GM21717 (cell line): ENCODE results near the gene BRIX1.
A peak's percentile ranks its signal among the peaks of the same experiment; 100 is the strongest.

ENCODE experiments used
- ATAC-seq: cut with Tn5 transposase; IDR thresholded peaks from one replicate; pipeline ENCODE4 v1.9.1; 2021; ENCODE audit warnings: mild to moderate bottlenecking, moderate library complexity; ENCODE audit not compliant: unreplicated experiment

BRIX1 gene, protein sequence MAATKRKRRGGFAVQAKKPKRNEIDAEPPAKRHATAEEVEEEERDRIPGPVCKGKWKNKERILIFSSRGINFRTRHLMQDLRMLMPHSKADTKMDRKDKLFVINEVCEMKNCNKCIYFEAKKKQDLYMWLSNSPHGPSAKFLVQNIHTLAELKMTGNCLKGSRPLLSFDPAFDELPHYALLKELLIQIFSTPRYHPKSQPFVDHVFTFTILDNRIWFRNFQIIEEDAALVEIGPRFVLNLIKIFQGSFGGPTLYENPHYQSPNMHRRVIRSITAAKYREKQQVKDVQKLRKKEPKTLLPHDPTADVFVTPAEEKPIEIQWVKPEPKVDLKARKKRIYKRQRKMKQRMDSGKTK

DNA sequence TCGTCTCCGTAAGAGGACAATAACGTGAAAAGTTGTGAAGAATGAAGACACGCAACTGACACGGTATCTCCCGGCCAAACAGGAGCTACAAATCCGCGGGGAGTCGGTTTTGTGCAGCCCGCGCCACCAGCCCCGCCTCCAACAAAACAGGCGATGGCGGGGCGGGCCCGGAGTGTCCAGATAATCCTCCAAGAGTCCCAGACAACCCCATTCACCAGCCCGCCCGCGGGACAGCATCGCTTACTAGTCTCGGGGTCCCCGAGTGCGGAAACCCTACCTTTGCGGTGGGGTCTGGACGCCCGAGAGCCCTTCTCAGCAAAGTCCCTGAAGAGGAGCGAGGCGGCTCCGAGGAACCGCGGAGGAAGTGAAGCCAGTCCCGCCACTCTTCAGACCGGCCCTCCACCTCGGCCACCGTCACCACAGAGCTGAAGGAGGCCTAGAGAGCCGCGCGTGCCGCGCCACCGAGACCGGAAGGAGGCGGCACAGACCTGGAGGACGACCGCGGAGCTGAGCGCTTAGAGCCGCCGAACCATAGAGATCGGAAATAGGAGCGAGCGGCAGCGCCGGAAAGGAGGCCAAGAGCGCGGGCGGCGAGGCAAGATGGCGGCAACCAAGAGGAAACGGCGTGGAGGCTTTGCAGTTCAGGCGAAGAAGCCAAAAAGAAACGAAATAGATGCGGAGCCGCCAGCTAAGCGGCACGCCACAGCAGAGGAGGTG, at the start of gene BRIX1, which contains the start of gene RAD1:
Gene BRIX1 (plus strand): TSS at position 573 of the 717 bp plus-strand sequence. CDS start 28 bp downstream, at position 601.
Gene RAD1 (minus strand): TSS at position 366 of the 717 bp plus-strand sequence. CDS start 612 bp downstream, outside the sequence.
- peak; percentile 99 for ATAC-seq

DNA sequence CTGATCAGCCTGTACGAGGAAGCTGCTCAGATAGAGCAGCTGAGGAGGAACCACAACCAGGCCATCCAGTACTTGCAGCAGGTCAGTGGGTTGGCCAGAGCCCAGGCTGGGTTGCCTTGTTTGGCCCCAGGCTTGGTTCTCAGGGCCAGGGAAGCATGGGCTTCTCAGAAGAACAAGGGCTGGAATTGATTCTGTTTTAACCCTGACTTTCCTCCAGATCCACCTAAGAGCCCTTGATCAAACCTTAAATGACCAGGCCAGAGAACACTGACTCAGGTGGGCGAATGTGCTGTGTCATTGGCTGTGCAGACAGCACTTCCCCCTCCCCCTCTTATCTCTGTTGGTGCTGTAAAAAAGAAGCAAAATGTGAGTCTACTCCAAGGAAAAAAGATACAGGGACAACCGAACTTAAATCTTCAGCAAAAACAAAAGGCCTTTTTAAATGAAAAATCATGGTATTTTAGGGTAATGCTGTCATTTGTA, 48.5 kb upstream of the BRIX1 start:
- no peak for ATAC-seq

DNA sequence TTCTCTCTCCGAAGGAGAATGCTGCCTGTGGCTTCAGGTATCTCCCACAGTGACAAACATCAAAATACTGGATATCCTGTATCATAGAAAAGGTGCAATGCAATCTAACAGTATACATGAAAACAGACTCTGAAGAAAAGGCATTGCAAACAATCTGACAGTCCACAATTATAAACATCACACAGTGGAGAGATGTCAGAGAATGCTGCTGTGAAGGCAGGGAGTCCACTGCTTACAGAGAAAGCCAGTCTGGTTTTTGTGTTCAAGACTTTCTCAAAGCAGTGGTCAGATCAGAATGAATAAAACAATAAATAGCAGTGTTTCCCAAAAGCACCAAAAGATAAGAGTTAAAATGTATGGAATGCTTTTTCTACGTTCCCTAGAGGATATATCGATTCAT, 47.9 kb upstream of the BRIX1 start:
- ATAC-seq, result no peak

DNA sequence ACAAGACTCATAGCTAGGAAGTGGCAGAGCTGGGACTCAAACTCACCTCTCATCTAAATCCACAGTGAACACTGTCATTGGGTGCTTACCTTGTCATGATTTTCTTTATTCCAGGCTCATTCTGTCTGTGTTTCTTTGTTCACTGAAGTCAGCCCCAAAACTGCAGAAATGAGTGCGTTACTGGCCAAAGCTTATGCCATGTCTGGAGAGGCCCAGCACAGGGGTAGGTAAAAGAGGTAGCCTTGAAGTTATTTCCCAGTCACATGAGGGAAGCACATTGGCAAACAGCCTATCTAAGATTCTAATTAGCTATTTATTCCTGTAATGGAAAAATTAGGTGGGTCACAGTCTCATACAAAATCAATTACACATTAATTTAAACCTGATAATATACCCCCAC, 46.7 kb upstream of the BRIX1 start:
- no peak for ATAC-seq

DNA sequence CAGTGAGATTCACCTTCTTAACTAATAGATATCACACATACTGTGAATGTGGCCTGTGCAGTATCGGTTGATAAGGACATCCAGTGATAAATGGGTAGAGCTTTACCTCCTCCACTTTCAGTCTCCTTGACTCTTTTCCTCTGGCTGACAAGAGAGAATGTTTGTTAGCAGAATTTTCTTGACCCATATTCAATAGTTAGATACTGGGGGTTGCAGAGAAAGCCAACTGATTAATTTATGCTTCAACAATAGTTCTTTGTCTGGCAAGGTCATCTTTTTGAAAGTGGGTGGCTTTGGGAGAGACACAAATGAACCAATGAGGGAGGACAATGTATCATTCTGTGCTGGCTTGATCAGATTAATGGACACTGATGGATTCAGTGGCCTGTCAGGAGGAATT, 46.3 kb upstream of the BRIX1 start:
- ATAC-seq, result no peak

DNA sequence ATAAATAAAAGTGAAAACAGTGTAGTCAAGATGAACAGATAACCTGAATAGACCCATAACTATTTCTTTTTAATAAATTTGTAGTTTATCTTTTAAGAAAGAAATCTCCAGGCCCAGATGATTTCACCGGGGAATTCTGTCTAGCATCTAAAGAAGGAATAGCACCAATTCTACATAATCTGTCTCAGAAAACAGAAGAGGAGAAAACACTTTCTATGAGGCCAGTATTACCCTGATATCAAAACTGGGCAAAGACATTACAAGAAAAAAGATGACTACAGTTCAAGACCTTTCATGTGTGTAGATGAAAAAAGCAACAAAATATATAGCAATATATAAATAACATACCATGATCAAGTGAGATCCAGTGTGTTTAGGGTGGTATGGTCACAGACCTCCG, 45.1 kb upstream of the BRIX1 start:
- ATAC-seq, result no peak

DNA sequence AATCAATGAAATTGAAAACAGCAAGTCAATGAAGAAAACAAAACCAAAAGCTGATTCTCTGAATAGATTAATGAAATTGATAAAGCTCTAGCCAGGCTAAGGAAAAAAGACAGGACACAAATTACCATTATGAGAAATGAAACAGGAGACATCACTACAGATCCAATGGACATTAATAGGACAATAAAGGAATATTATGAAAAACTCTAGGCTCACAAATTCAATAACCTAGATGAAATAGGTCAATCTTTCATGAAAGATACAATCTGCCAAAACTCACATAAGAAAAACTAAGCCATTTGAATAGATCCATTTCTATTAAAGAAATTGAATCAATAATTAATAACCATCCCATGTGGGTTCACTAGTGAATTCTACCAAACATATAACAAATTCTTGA, 39.2 kb upstream of the BRIX1 start:
- no peak for ATAC-seq

DNA sequence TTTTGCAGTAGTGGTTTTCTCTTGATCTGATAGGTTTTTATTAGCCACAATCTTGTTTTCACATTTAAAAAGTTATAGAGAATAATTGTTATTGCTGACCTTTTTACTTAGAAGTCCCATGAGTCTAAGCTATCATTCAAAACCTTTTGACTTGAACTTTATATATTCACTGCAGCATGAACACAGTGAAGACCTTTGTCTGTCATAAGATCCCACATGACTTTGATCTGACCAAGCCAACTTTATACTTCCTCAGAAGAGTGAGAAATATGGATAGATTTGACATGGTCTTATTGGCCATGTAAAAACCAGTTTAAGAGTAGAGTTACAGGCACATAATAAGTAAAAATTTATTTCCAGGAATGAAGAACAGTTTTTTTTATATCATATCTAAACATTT, 34.3 kb upstream of the BRIX1 start:
- no peak for ATAC-seq

DNA sequence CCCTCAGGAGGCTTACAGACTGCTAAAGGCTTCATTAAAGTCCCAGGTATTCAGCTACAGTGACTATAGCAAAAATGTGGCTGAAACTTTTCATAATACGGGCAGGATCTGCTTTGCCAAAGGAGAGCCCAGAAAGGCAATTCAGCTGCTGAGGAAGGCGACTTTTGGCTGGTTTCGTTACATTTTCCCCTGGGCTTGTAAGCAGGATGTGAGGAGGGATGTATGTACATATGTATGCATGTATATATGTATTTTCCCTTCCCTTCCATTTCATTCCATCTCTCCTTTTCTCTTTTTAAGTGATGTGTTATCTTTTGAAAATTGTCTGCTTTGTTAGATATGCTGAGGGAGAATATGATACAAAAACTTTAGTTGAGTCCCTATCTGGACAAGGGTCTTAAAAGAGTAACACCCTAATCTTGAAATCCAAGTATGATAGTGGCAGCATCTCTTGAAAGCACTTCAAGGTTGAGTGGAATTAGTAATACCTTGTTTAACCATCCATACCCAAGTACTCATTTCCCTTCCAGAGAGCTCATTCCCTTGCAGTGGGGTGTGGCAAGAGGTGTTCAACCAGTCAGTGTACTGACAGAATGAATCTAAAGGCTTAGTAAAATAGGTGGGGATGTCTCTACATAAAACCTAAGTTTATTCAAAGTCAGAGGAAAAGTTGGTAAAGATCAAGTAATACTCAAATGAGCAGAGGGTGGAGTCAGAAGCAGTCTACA, 29.0 kb upstream of the BRIX1 start:
- no peak for ATAC-seq

DNA sequence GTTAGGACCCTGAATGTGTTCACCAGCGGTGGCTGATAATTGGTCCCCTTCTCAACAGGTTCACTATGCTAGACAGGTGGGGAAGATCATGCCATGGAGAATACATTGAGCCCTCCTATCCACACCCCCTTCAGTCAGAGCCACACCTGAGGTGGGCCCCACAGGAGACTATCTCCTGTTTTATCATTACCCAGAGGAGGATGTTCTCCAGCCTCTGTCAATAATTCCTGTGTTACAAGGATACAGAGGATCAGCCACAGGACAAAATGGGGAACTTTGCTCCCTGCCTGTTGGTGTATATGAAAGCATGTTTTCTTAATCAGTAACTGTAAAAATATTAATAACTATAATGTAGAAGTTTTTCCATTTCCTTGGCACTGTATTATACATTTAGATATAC, 26.1 kb upstream of the BRIX1 start:
- no peak for ATAC-seq

DNA sequence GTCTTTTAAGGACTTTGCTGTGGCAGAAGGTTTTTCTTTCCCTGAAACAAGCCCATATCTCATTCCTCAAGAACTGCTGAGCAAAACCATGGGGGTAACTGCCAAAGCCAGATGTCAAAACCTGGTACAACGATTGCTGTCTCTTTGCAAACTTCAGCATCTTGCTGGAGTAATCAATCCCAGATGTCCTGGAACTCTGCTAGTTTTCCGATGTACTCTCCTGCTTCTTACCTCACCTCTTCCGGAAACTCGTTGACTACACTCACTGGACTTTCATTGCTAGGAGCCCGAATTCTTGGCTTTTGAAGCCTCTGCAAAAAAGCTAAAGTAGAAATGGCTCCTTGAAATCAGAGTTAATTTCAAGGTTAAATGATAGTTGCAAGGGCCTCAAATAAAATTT, 23.5 kb upstream of the BRIX1 start:
- ATAC-seq, result no peak

DNA sequence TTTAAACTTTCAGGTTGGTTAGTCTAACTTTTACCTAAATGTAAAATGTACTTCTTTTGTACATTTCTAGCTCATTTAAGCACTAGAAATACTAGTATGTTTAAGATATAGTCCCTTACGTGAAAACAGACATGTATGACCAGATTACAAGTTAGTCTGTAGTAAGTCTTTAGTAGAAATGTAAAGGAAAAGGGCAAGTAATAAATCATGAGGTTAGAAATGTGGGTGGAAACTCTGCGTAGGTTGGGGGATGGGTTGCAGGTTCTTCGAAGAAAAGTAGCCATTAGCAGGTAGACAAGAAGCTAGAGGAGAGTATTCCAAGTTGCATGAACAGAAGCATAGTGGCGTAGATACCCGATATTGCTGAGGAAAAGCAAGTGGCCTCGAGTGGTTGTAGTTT, 23.1 kb upstream of the BRIX1 start:
- ATAC-seq, result no peak

DNA sequence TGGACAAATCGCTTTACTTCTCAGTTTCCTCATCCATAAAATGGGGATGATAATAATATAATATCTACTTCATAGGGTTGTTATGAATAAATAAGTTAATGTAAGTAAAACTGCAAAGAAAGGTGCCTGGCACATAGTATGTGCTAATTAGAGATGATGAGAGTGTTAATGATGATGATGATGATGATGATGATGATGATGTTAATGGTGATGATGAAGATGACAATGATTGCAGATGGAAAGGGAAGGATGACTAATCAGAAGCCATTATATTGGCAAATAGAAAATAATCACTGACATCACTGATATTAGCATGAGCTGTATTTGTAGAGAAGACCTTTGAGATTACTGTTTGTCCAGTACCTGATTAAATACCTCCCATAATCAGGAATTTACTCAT, 20.8 kb upstream of the BRIX1 start:
- no peak for ATAC-seq

DNA sequence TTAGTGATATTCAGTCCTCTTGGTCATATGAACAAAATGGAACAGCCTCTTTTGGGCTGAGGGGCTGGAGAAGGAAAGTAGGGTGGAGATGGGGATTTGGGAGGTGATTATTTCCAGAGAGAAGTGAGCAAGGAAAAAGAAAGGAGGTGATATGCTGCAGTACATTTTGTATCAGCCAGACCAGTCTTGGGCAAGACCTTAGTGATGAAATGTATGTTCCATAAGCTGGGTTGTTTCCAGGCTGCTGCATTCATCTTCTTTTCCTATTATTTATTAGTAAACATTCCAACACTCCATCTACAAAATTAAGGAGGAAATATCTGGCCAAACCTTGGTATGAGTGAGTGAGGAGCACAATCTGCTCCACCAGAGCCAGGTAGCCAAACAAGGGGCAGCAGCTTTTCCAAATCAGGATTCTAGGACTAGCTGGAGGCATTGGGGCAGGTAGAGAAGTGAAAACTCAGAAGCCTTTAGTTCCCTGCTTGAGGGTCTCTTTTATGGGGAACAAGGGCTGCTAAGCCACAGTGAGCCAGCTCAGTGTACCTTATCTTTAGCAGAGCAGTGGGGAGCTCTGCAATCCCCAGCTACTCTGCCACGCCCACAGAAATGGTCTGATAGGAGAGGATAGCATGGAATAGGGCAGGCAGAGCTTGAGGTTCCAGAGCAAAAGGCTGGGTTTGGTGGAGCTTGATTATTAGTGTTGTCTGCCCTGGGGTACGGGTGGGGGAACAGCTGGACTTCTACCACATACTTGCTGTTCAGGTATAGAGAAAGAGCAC, 19.7 kb upstream of the BRIX1 start:
- no peak for ATAC-seq

DNA sequence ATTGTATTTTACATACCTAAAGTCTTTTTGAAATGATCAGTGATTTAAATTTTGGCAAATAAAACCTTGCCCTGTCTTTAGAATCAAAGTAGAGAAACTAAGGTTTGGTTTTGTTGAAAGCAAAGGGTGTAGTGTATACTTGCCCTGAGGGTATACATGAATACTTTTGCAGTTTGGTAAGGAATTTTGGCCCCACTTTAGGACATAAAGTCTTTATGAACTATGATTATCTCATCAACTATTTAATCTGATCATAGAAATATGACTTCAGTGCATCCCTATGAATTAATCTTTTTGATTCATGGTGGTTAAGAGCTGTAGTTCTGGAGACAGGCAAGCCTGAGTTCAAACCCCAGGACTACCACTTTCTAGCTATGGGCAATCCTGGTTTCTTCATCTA, 17.9 kb upstream of the BRIX1 start:
- ATAC-seq, result no peak

DNA sequence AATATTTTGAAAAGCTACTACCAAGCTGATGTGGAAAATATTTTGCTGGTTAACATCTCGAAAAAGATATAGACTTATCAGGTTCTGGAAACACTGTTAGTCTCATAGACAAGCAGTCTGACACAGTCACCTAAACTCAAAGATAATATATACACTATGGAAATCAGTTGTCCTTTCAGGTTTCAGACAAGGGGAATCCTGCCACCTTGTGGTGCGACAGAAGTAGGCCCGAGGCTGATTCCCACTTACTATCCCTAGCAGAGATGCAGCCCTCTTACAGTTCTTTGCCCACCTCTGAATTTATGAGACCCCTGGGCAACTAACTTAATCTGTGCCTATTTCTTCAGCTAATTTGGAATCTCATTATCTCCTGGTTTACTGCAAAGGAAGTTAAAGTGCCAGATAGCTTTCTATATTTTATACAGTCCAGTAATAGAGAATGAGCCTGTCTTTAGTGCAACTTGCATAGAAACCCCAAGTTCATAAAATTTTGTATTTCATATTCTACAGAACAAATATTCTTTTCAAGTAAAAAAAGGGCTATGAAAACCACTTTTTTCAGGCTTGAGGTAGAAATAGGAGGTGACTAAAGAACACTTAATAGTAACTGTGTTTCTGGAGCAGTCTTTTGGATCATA, 17.1 kb upstream of the BRIX1 start:
- ATAC-seq, result peak; percentile 86

DNA sequence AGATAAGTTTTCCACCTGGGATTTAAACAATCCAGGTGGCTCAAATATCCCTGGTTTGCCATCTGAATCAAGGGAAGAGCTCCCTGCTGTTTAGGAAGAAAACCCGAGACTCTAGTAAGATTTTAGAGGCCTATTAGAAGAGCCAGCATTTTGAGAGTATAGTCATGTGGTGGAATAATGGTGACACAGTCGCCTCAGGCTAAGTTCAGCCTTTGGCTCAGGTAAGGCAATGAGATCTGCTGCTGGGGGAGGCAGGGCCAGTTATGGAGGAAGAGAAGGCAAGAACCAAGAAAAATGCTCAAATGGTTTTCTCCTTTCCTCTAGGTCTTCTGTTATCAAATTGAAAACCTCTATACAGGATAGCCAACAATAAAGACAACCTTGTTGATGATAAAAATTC, 16.4 kb upstream of the BRIX1 start:
- ATAC-seq, result no peak

DNA sequence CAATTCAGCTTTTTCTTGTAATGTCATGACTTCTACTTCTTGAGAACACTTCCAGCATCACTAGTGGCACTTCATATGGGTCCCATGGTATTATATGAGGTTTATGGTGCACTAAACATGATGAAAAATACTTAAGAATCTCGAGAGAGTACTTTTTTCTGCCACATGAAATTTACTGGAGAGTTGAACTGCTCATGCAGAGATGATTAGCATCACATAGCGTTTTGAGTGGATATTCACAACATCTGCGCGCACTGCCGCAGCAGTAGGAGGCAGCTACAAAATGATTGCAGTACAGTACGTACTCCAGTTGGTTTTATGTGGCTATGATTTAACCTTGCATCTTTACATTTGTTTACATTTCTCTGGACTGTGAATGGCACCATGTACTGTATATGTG, 14.9 kb upstream of the BRIX1 start:
- ATAC-seq, result no peak

DNA sequence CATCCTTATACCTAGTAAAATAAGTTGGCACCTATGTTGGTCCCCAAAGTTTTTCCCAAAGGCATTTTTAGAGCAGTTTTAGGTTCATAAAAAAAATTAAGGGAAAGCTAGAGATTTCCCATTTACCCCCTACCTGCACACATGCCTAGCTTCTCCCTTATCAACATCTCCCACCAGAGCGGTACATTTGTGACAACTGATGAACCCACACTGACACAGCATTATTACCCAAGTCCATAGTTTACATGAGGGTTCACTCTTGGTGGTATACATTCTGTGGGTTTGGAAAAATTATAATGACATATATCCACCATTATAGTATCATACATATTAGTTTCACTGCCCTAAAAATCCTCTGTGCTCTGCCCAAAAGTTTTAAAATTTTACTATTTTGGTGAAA, 12.3 kb upstream of the BRIX1 start:
- no peak for ATAC-seq

DNA sequence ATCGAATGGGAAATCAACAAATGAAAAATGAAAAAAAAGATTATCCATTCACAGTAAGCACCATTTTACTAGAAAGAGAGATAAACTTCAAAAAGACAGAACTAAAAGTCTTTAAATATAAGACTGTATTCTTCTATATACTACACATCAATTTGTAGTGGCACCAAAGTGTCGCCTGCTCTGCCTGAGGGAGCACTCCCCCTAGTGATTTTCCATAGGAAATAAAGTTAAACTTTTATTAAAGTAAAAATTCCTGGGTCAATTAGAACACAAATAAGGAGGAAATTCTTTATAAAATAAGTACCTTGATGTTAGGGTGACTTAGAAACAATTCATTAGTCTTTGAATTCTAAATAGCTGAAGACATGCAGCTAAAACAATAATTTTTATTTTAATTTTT, 9.9 kb upstream of the BRIX1 start:
- no peak for ATAC-seq
